GM12878 (cell line): ENCODE data around the gene BAZ2A. TPM values are rescaled to one million over a fixed set of nuclear protein-coding genes. Genes with fewer than 3 reads are reported as not detected.

Experiments
- ATAC-seq: fragments of 200-7000 bp; cut with Tn5 transposase; 3 replicates; pipeline ENCODE4 v1.9.1; 2020; ENCODE audit warnings: mild to moderate bottlenecking, moderate library complexity
- BruUV-seq: library from RNA; stranded (reverse); fragments of 400-500 nt; replicated peaks from 2 replicates; lab custom pipeline; 2021; lab: Mats Ljungman, UMichigan
- CTCF ChIA-PET: fragments of 300-600 bp; sonication (Branson Sonifier 250); formaldehyde crosslinking; extraction: SDS; loops from one replicate; lab custom pipeline; 2021; ENCODE audit warnings: inconsistent platforms; lab: Yijun Ruan, JAX
- POLR2A ChIA-PET: fragments of 350-600 bp; formaldehyde crosslinking; extraction: SDS; loops from one replicate; lab custom pipeline; 2021; ENCODE audit warnings: inconsistent platforms; lab: Charles Lee
- RAD21 ChIA-PET: fragments of 300-600 bp; sonication (Branson Sonifier 250); formaldehyde crosslinking; loops from one replicate; lab custom pipeline; 2023; ENCODE audit warnings: antibody characterized with exemption; ENCODE audit not compliant: unreplicated experiment; lab: Charles Lee
- SMC1A ChIA-PET: fragments of 300-600 bp; sonication (Branson Sonifier 250); formaldehyde crosslinking; loops from one replicate; lab custom pipeline; 2023; ENCODE audit not compliant: unreplicated experiment, uncharacterized antibody; lab: Charles Lee
- DNase-seq: peaks from one replicate; pipeline ENCODE4 v3.0.0-alpha.2; 2011; ENCODE audit warnings: low read depth, low spot score
- FAIRE-seq: peaks from 3 replicates; lab custom pipeline; 2011; peaks lifted over from hg19 to GRCh38; lab: Jason Lieb, UNC
- H2AFZ ChIP-seq: 2 replicates; pipeline ENCODE4 v1.6.0; 2011; ENCODE audit warnings: low read depth, low read length, control low read depth; ENCODE audit not compliant: control insufficient read depth
- H3K27ac ChIP-seq: 2 replicates; pipeline ENCODE4 v1.5.1; 2011; ENCODE audit warnings: control low read depth; ENCODE audit not compliant: control insufficient read depth, insufficient read depth
- H3K27me3 ChIP-seq, 2 experiments: replicated peaks in 1 of 2; 2 replicates each; pipeline versions ENCODE4 v1.6.0 to v1.6.1; 2011; ENCODE audit warnings: low read length in 1 of 2; ENCODE audit not compliant: control insufficient read depth in 2 of 2, insufficient read depth in 2 of 2
- H3K36me3 ChIP-seq, 2 experiments: 2 replicates each; pipeline ENCODE4 v1.5.1; 2011; ENCODE audit warnings: low read length in 1 of 2; ENCODE audit not compliant: control insufficient read depth in 2 of 2, insufficient read depth in 2 of 2
- H3K4me1 ChIP-seq: 2 replicates; pipeline ENCODE4 v1.6.1; 2011; ENCODE audit warnings: mild to moderate bottlenecking, low read length, moderate library complexity, mixed read lengths; ENCODE audit not compliant: control insufficient read depth, insufficient read depth
- H3K4me2 ChIP-seq: 2 replicates; pipeline ENCODE4 v1.6.0; 2011; ENCODE audit warnings: control low read depth; ENCODE audit not compliant: control insufficient read depth, insufficient read depth
- H3K4me3 ChIP-seq: fragments of 200-600 bp; sonication (generic); 2 replicates; pipeline ENCODE4 v1.5.1; 2016
- H3K79me2 ChIP-seq: 2 replicates; pipeline ENCODE4 v1.6.0; 2011; ENCODE audit warnings: low read length; ENCODE audit not compliant: control insufficient read depth, insufficient read depth
- H3K9ac ChIP-seq: 2 replicates; pipeline ENCODE4 v1.8.0; 2011; ENCODE audit warnings: low read length, control low read depth, mixed read lengths; ENCODE audit not compliant: control insufficient read depth, insufficient read depth
- H3K9me3 ChIP-seq: replicated peaks from 3 replicates; pipeline ENCODE4 v1.5.1; 2011; ENCODE audit warnings: mild to moderate bottlenecking, low read length; ENCODE audit not compliant: control insufficient read depth, insufficient read depth
- H4K20me1 ChIP-seq: 2 replicates; pipeline ENCODE4 v1.6.0; 2011; ENCODE audit not compliant: control insufficient read depth, insufficient read depth
- BHLHE40 ChIP-seq, 2 experiments: fragments of 450-650 bp in 1 of 2; IDR thresholded peaks; 2 replicates each; pipeline ENCODE4 v1.6.1; 2011 to 2017; ENCODE audit warnings: low read depth in 2 of 2, borderline replicate concordance in 1 of 2, improper control_type of control experiment in 1 of 2, low read length in 1 of 2, mild to moderate bottlenecking in 1 of 2
- CBFB ChIP-seq: IDR thresholded peaks from 2 replicates; pipeline ENCODE4 v1.6.1; 2016; ENCODE audit warnings: antibody characterized with exemption, low read depth
- CREB1 ChIP-seq: IDR thresholded peaks from 2 replicates; pipeline ENCODE4 v1.6.1; 2012; ENCODE audit warnings: low read depth, mild to moderate bottlenecking, inconsistent platforms
- FOS ChIP-seq: IDR thresholded peaks from 3 replicates; pipeline ENCODE4 v1.6.1; 2011; ENCODE audit warnings: borderline replicate concordance; ENCODE audit not compliant: insufficient read length; ENCODE audit errors: extremely low read depth
- GATAD2B ChIP-seq: fragments of 450-650 bp; conservative IDR thresholded peaks from 2 replicates; pipeline ENCODE4 v1.6.1; 2017; ENCODE audit warnings: low read depth, mild to moderate bottlenecking, moderate library complexity
- HDAC6 ChIP-seq: fragments of 200-600 bp; sonication (generic); IDR thresholded peaks from one replicate; pipeline ENCODE4 v1.8.0; 2017; ENCODE audit warnings: antibody characterized with exemption; ENCODE audit not compliant: unreplicated experiment
- NFIC ChIP-seq: IDR thresholded peaks from 2 replicates; pipeline ENCODE4 v1.6.1; 2012; ENCODE audit warnings: low read depth, mild to moderate bottlenecking, inconsistent platforms, low read length, moderate library complexity
- PAX8 ChIP-seq: fragments of 450-650 bp; IDR thresholded peaks from 2 replicates; pipeline ENCODE4 v1.6.1; 2017; ENCODE audit warnings: mild to moderate bottlenecking, moderate library complexity
- RB1 ChIP-seq: fragments of 450-650 bp; formaldehyde crosslinking; IDR thresholded peaks from 2 replicates; pipeline ENCODE4 v1.6.1; 2017; ENCODE audit warnings: mild to moderate bottlenecking, borderline replicate concordance
- RELA ChIP-seq: fragments of 450-650 bp; IDR thresholded peaks from 2 replicates; pipeline ENCODE4 v1.8.0; 2014; ENCODE audit warnings: borderline replicate concordance; ENCODE audit not compliant: partially characterized antibody
- SPI1 ChIP-seq: IDR thresholded peaks from 2 replicates; pipeline ENCODE4 v1.6.1; 2011; ENCODE audit warnings: low read depth, mild to moderate bottlenecking, low read length, moderate library complexity, borderline replicate concordance; ENCODE audit not compliant: insufficient read depth
- SREBF2 ChIP-seq: IDR thresholded peaks from 2 replicates; pipeline ENCODE4 v1.6.1; 2012; ENCODE audit warnings: mild to moderate bottlenecking, low read length
- SUPT20H ChIP-seq: IDR thresholded peaks from 2 replicates; pipeline ENCODE4 v1.6.1; 2011; ENCODE audit warnings: low read depth, mild to moderate bottlenecking, low read length, moderate library complexity, borderline replicate concordance; ENCODE audit not compliant: control insufficient read depth
- TCF12 ChIP-seq: IDR thresholded peaks from 2 replicates; pipeline ENCODE4 v1.6.1; 2011; ENCODE audit warnings: low read depth, mild to moderate bottlenecking, low read length
- ZNF207 ChIP-seq: fragments of 450-650 bp; IDR thresholded peaks from 2 replicates; pipeline ENCODE4 v1.6.1; 2014; ENCODE audit warnings: antibody characterized with exemption, mild to moderate bottlenecking, borderline replicate concordance
- WGBS: methylation state at CpG from one replicate; pipeline ENCODE4 v1.1.6; 2016; ENCODE audit warnings: low lambda C conversion rate; ENCODE audit not compliant: insufficient replicate concordance, insufficient coverage; ENCODE audit errors: missing lambda C conversion rate; 5-methylcytosine and 5-hydroxymethylcytosine counted together
- in situ Hi-C: fragments of 300-500 bp; cut with MboI; formaldehyde crosslinking; loops from 9 replicates; pipeline ENCODE4 v1.14.3; 2018; ENCODE audit warnings: mixed read lengths
- intact Hi-C: fragments of 100-400 bp; cut with micrococcal nuclease; formaldehyde crosslinking; loops from one replicate; pipeline ENCODE4 v1.14.2; 2022; ENCODE audit not compliant: unreplicated experiment
- polyA plus RNA-seq, 11 experiments: library from polyadenylated mRNA; depleted of rRNA in 4 of 11; unstranded in 6 of 11; stranded (reverse) in 5 of 11; fragments of >200 nt; fragmentation: Nextera tagmentation in 4 of 11; fragmentation: Illumina TruSeq in 1 of 11; extraction: Ambion mirVana in 4 of 11; extraction: Trizol in 1 of 11; gene quantifications; 1 replicate in 1 of 11; 2 replicates in 10 of 11; pipeline versions ENCODE4 v1.2.1 to v1.2.3, GENCODE V29; 2011 to 2016; ENCODE audit warnings: inconsistent platforms in 2 of 11, missing spikeins in 2 of 11, low read depth in 1 of 11
- total RNA-seq, 4 experiments: library from RNA; depleted of rRNA in 3 of 4; stranded (reverse); fragments of >200 nt in 3 of 4; fragmentation: Illumina TruSeq in 1 of 4; extraction: Trizol in 1 of 4; gene quantifications; 2 replicates each; pipeline versions ENCODE4 v1.2.1 to v1.2.3, GENCODE V29; 2013 to 2021
- TF ChIP-seq, protein P1 (sequence below): fragments of 450-650 bp; IDR thresholded peaks from 2 replicates; pipeline ENCODE4 v1.6.1; 2016; ENCODE audit warnings: mild to moderate bottlenecking
- TF ChIP-seq, protein P2 (sequence below): fragments of 450-650 bp; IDR thresholded peaks from 2 replicates; pipeline ENCODE4 v1.6.1; 2016; ENCODE audit warnings: mild to moderate bottlenecking, moderate library complexity, borderline replicate concordance
- TF ChIP-seq, protein P3 (sequence below): fragments of 450-650 bp; IDR thresholded peaks from 2 replicates; pipeline ENCODE4 v1.6.1; 2014; ENCODE audit warnings: mild to moderate bottlenecking

BAZ2A gene
- total and polyA plus RNA-seq, 10 of the 15 experiments (the other 5 are each of a cell fraction or from before 2014, with no cell fraction given), result 4.8 to 90.2 (median 29.9) TPM

DNA sequence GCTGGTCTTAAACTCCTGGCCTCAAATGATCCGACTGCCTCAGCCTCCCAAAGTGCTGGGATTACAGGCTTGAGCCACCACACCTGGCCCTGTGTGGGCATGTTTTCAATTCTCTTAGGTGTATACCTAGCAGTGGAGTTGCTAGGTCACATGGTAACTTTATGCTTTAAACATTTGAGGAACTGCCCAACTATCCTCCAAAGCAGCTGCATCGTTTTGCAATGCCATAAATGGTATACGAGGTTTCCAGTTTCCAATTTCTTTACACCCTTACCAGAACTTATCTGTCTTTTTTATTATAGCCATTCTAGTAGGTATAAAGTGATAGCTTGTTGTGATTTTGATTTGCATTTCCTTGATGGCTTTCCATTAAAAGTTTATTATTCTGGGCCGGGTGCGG is 83.4 kb downstream of the BAZ2A start:
- in situ Hi-C loops (no loop called here), intact Hi-C loops (no loop called here)
- DNase-seq, result no peak
- no peaks in the 10 kb centered on the region for H3K79me2 ChIP-seq
- H4K20me1 ChIP-seq, result no peaks in the 10 kb centered on the region
- no peak overlapping the region for H3K4me3 ChIP-seq
- SMC1A ChIA-PET, result no interaction called here
- CTCF ChIA-PET, result interaction anchor here (0.5 kb wide), 1 partner anchor 154 kb away, joined by 4 read pairs; no protein-coding TSS in a partner anchor
- H3K27me3 ChIP-seq, result no peaks in the 10 kb centered on the region
- RAD21 ChIA-PET, result no interaction called here
- TF ChIP-seq CREB1, result no peak
- no peak for TF ChIP-seq BHLHE40 (IDR thresholded peaks at IDR 0.05; ENCODE audit: borderline replicate concordance in 1 of 2, low read depth in 2 of 2, low read length in 1 of 2)
- TF ChIP-seq SREBF2, result no peak
- TF ChIP-seq FOS, result no peak
- no peak for TF ChIP-seq HDAC6
- TF ChIP-seq, protein P1, sequence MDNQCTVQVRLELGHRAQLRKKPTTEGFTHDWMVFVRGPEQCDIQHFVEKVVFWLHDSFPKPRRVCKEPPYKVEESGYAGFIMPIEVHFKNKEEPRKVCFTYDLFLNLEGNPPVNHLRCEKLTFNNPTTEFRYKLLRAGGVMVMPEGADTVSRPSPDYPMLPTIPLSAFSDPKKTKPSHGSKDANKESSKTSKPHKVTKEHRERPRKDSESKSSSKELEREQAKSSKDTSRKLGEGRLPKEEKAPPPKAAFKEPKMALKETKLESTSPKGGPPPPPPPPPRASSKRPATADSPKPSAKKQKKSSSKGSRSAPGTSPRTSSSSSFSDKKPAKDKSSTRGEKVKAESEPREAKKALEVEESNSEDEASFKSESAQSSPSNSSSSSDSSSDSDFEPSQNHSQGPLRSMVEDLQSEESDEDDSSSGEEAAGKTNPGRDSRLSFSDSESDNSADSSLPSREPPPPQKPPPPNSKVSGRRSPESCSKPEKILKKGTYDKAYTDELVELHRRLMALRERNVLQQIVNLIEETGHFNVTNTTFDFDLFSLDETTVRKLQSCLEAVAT, result no peak
- no peak for TF ChIP-seq RELA
- TF ChIP-seq GATAD2B, result no peak
- no peak for TF ChIP-seq NFIC
- TF ChIP-seq RB1, result no peak
- TF ChIP-seq SPI1, result no peak
- TF ChIP-seq ZNF207, result no peak
- TF ChIP-seq, protein P2, sequence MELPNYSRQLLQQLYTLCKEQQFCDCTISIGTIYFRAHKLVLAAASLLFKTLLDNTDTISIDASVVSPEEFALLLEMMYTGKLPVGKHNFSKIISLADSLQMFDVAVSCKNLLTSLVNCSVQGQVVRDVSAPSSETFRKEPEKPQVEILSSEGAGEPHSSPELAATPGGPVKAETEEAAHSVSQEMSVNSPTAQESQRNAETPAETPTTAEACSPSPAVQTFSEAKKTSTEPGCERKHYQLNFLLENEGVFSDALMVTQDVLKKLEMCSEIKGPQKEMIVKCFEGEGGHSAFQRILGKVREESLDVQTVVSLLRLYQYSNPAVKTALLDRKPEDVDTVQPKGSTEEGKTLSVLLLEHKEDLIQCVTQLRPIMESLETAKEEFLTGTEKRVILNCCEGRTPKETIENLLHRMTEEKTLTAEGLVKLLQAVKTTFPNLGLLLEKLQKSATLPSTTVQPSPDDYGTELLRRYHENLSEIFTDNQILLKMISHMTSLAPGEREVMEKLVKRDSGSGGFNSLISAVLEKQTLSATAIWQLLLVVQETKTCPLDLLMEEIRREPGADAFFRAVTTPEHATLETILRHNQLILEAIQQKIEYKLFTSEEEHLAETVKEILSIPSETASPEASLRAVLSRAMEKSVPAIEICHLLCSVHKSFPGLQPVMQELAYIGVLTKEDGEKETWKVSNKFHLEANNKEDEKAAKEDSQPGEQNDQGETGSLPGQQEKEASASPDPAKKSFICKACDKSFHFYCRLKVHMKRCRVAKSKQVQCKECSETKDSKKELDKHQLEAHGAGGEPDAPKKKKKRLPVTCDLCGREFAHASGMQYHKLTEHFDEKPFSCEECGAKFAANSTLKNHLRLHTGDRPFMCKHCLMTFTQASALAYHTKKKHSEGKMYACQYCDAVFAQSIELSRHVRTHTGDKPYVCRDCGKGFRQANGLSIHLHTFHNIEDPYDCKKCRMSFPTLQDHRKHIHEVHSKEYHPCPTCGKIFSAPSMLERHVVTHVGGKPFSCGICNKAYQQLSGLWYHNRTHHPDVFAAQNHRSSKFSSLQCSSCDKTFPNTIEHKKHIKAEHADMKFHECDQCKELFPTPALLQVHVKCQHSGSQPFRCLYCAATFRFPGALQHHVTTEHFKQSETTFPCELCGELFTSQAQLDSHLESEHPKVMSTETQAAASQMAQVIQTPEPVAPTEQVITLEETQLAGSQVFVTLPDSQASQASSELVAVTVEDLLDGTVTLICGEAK, result no peak
- TF ChIP-seq PAX8, result no peak
- TF ChIP-seq, protein P3, sequence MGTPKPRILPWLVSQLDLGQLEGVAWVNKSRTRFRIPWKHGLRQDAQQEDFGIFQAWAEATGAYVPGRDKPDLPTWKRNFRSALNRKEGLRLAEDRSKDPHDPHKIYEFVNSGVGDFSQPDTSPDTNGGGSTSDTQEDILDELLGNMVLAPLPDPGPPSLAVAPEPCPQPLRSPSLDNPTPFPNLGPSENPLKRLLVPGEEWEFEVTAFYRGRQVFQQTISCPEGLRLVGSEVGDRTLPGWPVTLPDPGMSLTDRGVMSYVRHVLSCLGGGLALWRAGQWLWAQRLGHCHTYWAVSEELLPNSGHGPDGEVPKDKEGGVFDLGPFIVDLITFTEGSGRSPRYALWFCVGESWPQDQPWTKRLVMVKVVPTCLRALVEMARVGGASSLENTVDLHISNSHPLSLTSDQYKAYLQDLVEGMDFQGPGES, result no peak
- TF ChIP-seq TCF12, result no peak
- TF ChIP-seq CBFB, result no peak
- TF ChIP-seq SUPT20H, result no peak
- H2AFZ ChIP-seq, result no peak overlapping the region
- no peak for FAIRE-seq
- H3K4me2 ChIP-seq, result no peak overlapping the region
- no peaks in the 10 kb centered on the region for H3K9me3 ChIP-seq
- H3K27ac ChIP-seq, result no peak overlapping the region
- ATAC-seq, result no peak
- BruUV-seq, result no TSS peak
- POLR2A ChIA-PET, result interaction anchor here (0.5 kb wide), 1 partner anchor 137 kb away, joined by 4 read pairs; no protein-coding TSS in a partner anchor
- no peak overlapping the region for H3K9ac ChIP-seq
- 0 out of 2 replicates have a peak, but pooled peaks cover 4% of the 10 kb centered on the region for H3K4me1 ChIP-seq
- 65% methylated on average over 5 of the region's 5 CpGs for WGBS
- H3K36me3 ChIP-seq, result no peaks in the 10 kb centered on the region
